ENCODE measurements around the gene TMCC1.

Gene TMCC1

GRCh38 chr3:129773691-129774663 lies 119.5 kb downstream of the TMCC1 start:
- POLR2A ChIA-PET, result no interaction called here
- DNase-seq (ENCODE audit: extremely low spot score), result no peak

GRCh38 chr3:129770604-129771003 lies 122.9 kb downstream of the TMCC1 start:
- no peak for DNase-seq (ENCODE audit: extremely low spot score)
- TF ChIP-seq CTCF (IDR thresholded peaks at IDR 0.05; ENCODE audit: control extremely low read depth, extremely low read depth, low read depth, missing control alignments), result no peak
- ChIA-PET CTCF (interaction anchor here (1.0 kb wide), 1 partner anchor 53 kb away, joined by 3 read pairs; no protein-coding TSS in a partner anchor), POLR2A (no interaction called here)

More at GRCh38 chr3:129773691-129774663, 119.5 kb downstream of the TMCC1 start:
- TF ChIP-seq CTCF (IDR thresholded peaks at IDR 0.05; ENCODE audit: control extremely low read depth, extremely low read depth, low read depth, missing control alignments), result no peak
- CTCF ChIA-PET, result interaction anchor here (0.8 to 1.7 kb wide), 5 partner anchors 9 to 110 kb away, joined by 3 to 4 read pairs (median 3); no protein-coding TSS in a partner anchor

GRCh38 chr3:129769616-129770015 lies 123.9 kb downstream of the TMCC1 start:
- no peak for DNase-seq (ENCODE audit: extremely low spot score)
- no peak for TF ChIP-seq CTCF (IDR thresholded peaks at IDR 0.05; ENCODE audit: control extremely low read depth, extremely low read depth, low read depth, missing control alignments)
- ChIA-PET CTCF (no interaction called here), POLR2A (no interaction called here)

GRCh38 chr3:129768728-129769127 lies 124.8 kb downstream of the TMCC1 start:
- no peak for TF ChIP-seq CTCF (IDR thresholded peaks at IDR 0.05; ENCODE audit: control extremely low read depth, extremely low read depth, low read depth, missing control alignments)
- CTCF ChIA-PET, result no interaction called here
- POLR2A ChIA-PET, result no interaction called here
- no peak for DNase-seq (ENCODE audit: extremely low spot score)

- no peak for TF ChIP-seq CTCF (IDR thresholded peaks at IDR 0.05; ENCODE audit: control extremely low read depth, extremely low read depth, low read depth, missing control alignments)
- POLR2A ChIA-PET, result no interaction called here
- CTCF ChIA-PET, result no interaction called here
- no peak for DNase-seq (ENCODE audit: extremely low spot score)
These were observed 127.4 kb downstream of the TMCC1 start for GRCh38 chr3:129766135-129766534.

GRCh38 chr3:129764090-129764489 lies 129.4 kb downstream of the TMCC1 start:
- no peak for DNase-seq (ENCODE audit: extremely low spot score)
- ChIA-PET POLR2A (no interaction called here), CTCF (interaction anchor here (1.2 to 1.4 kb wide), 3 partner anchors 17 to 60 kb away, joined by 3 read pairs; no protein-coding TSS in a partner anchor)
- no peak for TF ChIP-seq CTCF (IDR thresholded peaks at IDR 0.05; ENCODE audit: control extremely low read depth, extremely low read depth, low read depth, missing control alignments)
